ENCODE data around the gene TAF4. TPM values are rescaled to one million over a fixed set of nuclear protein-coding genes. Genes with fewer than 3 reads are reported as not detected.
A peak's percentile ranks its signal among the peaks of the same experiment; 100 is the strongest.

Gene TAF4
- total and polyA plus RNA-seq, 2 of the 13 experiments (the other 11 are each of a cell fraction or from before 2014, with no cell fraction given): 5.9 to 12.0 TPM

DNA sequence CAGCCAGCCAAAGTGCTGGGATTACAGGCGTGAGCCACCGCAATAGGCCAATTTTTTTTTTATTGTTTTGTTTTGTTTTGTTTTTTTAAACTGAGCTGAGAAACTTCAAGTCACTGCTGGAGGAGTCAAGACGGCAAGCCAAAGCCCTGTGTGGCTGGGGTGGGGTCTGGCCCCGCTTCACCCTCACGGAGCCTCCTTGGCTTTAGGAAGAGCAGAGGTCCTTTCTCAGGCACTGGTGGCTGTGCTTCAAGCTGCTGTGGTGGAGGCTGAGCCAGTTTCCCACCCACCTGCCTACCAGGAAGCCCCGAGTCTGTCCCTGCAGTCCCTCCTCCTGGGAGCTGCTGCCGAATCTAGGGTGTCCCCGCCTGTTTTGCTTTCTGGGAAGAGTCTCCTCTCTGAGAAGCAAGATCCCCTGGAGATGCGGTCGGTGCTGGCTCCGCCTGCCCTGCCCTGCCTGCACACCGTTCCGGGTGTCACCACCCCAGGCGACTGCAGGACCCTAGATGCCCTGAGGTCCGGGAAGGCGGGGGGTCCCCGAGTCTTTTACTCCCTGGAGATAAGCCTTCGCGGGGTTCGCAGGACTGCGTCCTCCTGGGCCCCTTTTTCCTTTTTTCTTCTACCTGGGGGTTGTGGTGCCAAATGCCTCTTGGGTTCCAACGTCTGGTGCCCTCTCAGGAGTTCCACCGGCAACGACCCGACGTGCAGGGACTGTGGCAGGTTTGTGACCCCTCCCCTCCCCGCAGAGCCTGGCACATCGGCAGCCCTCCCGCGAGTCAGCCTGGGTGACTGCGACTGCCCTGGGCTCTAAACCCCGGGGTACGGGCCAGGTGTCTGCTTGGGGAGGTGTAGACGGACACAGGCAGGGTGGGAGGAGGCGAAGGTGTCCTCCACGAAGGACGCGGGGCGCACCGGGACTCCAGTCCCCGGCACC, 100.7 kb downstream of the TAF4 start (continued):
- TF ChIP-seq, protein P1, sequence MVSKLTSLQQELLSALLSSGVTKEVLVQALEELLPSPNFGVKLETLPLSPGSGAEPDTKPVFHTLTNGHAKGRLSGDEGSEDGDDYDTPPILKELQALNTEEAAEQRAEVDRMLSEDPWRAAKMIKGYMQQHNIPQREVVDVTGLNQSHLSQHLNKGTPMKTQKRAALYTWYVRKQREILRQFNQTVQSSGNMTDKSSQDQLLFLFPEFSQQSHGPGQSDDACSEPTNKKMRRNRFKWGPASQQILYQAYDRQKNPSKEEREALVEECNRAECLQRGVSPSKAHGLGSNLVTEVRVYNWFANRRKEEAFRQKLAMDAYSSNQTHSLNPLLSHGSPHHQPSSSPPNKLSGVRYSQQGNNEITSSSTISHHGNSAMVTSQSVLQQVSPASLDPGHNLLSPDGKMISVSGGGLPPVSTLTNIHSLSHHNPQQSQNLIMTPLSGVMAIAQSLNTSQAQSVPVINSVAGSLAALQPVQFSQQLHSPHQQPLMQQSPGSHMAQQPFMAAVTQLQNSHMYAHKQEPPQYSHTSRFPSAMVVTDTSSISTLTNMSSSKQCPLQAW (CRISPR knock-in tag; IDR thresholded peaks at IDR 0.05): no peak
- TF ChIP-seq, protein P2, sequence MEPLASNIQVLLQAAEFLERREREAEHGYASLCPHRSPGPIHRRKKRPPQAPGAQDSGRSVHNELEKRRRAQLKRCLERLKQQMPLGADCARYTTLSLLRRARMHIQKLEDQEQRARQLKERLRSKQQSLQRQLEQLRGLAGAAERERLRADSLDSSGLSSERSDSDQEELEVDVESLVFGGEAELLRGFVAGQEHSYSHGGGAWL (CRISPR knock-in tag; IDR thresholded peaks at IDR 0.05): 0 out of 2 replicates have a peak, but pooled peaks have one; percentile 27
- TF ChIP-seq, protein P3, sequence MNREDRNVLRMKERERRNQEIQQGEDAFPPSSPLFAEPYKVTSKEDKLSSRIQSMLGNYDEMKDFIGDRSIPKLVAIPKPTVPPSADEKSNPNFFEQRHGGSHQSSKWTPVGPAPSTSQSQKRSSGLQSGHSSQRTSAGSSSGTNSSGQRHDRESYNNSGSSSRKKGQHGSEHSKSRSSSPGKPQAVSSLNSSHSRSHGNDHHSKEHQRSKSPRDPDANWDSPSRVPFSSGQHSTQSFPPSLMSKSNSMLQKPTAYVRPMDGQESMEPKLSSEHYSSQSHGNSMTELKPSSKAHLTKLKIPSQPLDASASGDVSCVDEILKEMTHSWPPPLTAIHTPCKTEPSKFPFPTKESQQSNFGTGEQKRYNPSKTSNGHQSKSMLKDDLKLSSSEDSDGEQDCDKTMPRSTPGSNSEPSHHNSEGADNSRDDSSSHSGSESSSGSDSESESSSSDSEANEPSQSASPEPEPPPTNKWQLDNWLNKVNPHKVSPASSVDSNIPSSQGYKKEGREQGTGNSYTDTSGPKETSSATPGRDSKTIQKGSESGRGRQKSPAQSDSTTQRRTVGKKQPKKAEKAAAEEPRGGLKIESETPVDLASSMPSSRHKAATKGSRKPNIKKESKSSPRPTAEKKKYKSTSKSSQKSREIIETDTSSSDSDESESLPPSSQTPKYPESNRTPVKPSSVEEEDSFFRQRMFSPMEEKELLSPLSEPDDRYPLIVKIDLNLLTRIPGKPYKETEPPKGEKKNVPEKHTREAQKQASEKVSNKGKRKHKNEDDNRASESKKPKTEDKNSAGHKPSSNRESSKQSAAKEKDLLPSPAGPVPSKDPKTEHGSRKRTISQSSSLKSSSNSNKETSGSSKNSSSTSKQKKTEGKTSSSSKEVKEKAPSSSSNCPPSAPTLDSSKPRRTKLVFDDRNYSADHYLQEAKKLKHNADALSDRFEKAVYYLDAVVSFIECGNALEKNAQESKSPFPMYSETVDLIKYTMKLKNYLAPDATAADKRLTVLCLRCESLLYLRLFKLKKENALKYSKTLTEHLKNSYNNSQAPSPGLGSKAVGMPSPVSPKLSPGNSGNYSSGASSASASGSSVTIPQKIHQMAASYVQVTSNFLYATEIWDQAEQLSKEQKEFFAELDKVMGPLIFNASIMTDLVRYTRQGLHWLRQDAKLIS (CRISPR knock-in tag; IDR thresholded peaks at IDR 0.05): no peak
- TF ChIP-seq AGO2 (optimal IDR thresholded peaks at IDR 0.05; ENCODE audit: low read depth, low read length) (peak; percentile 37), ZBTB33 (CRISPR knock-in tag; IDR thresholded peaks at IDR 0.05) (0 out of 2 replicates have a peak, but pooled peaks have one; percentile 3), NFYB (CRISPR knock-in tag; IDR thresholded peaks at IDR 0.05) (no peak), SP2 (CRISPR knock-in tag; IDR thresholded peaks at IDR 0.05) (no peak), ZNF768 (CRISPR knock-in tag; IDR thresholded peaks at IDR 0.05) (0 out of 2 replicates have a peak, but pooled peaks have one; percentile 49), ZNF777 (CRISPR knock-in tag; IDR thresholded peaks at IDR 0.05) (peak; percentile 35), SRY (CRISPR knock-in tag; IDR thresholded peaks at IDR 0.05) (peak; percentile 19; the same call in 1 of the 2 replicates), ZBTB37 (CRISPR knock-in tag; IDR thresholded peaks at IDR 0.05) (0 out of 2 replicates have a peak, but pooled peaks have one; percentile 27), RXRA (CRISPR knock-in tag; IDR thresholded peaks at IDR 0.05) (0 out of 2 replicates have a peak, but pooled peaks have one; percentile 40)
- TF ChIP-seq, protein P4, sequence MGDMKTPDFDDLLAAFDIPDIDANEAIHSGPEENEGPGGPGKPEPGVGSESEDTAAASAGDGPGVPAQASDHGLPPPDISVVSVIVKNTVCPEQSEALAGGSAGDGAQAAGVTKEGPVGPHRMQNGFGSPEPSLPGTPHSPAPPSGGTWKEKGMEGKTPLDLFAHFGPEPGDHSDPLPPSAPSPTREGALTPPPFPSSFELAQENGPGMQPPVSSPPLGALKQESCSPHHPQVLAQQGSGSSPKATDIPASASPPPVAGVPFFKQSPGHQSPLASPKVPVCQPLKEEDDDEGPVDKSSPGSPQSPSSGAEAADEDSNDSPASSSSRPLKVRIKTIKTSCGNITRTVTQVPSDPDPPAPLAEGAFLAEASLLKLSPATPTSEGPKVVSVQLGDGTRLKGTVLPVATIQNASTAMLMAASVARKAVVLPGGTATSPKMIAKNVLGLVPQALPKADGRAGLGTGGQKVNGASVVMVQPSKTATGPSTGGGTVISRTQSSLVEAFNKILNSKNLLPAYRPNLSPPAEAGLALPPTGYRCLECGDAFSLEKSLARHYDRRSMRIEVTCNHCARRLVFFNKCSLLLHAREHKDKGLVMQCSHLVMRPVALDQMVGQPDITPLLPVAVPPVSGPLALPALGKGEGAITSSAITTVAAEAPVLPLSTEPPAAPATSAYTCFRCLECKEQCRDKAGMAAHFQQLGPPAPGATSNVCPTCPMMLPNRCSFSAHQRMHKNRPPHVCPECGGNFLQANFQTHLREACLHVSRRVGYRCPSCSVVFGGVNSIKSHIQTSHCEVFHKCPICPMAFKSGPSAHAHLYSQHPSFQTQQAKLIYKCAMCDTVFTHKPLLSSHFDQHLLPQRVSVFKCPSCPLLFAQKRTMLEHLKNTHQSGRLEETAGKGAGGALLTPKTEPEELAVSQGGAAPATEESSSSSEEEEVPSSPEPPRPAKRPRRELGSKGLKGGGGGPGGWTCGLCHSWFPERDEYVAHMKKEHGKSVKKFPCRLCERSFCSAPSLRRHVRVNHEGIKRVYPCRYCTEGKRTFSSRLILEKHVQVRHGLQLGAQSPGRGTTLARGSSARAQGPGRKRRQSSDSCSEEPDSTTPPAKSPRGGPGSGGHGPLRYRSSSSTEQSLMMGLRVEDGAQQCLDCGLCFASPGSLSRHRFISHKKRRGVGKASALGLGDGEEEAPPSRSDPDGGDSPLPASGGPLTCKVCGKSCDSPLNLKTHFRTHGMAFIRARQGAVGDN (CRISPR knock-in tag; IDR thresholded peaks at IDR 0.05): peak; percentile 42; the same call in 1 of the 2 replicates

All from HepG2 (cell line).